Measurements from ENCODE around the gene ZDHHC14. TPM values are rescaled to one million over a fixed set of nuclear protein-coding genes. Genes with fewer than 3 reads are reported as not detected.

The ZDHHC14 gene
- total and polyA plus RNA-seq, 2 of the 8 experiments (the other 6 are each of a cell fraction or from before 2014, with no cell fraction given): 2.9 to 5.3 TPM

DNA sequence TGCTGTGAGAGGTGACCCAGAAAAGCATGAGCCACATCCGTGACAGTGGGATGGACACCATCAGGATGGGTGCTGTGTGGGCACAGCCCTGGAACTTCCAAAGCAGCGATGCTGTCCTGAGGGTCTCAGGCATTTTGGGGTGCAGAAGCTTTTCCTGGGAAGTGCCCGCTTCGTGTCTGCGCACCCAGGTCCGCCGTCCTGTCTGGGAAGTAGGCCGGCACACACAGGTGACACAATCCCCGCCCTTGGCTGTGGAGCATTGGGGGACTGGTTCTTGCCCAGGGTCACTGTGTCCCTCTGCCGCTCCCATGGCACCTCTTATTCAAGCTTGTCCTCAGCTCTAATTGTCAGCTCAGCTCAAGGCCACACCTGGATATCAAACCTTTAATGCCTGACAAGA, 112.6 kb downstream of the ZDHHC14 start:
- no peaks in the 10 kb centered on the region for H4K20me1 ChIP-seq (replicated peaks in 1 of 2; ENCODE audit: control insufficient read depth in 1 of 2, insufficient read depth in 2 of 2, low read length in 2 of 2)
- H3K27me3 ChIP-seq (replicated peaks in 1 of 4; ENCODE audit: control insufficient read depth in 3 of 4, extremely low read depth in 1 of 4, insufficient read depth in 3 of 4, low read length in 3 of 4): no peaks in the 10 kb centered on the region
- H3K79me1 ChIP-seq (ENCODE audit: low read depth, low read length): no peaks in the 10 kb centered on the region
- POLR2A ChIA-PET (ENCODE audit: partially characterized antibody): no interaction called here
- no peak overlapping the region for H3K4me3 ChIP-seq (ENCODE audit: extremely low read depth in 1 of 4, insufficient read depth in 2 of 4, low read depth in 3 of 4, low read length in 4 of 4)
- DNase-seq (ENCODE audit: low read depth in 1 of 2, low spot score in 2 of 2): no peak
- H3K4ac ChIP-seq (replicated peaks; ENCODE audit: insufficient read length, low read depth, low read length): no peak overlapping the region
- 93% methylated on average over 10 of the region's 10 CpGs; no CpG with 5 or more reads in 1 of the 2 experiments for WGBS, 2 experiments (ENCODE audit: extremely low coverage in 1 of 2, insufficient coverage in 1 of 2, insufficient read length in 1 of 2, insufficient replicate concordance in 2 of 2, low coverage in 1 of 2, low lambda C conversion rate in 2 of 2, missing lambda C conversion rate in 1 of 2)
- no peak for FAIRE-seq
- H2BK20ac ChIP-seq (ENCODE audit: low read length): no peak overlapping the region
- peaks cover 0 to 12% (median 4%) of the 10 kb centered on the region in 4 experiments; a peak in 6 of 7 replicates for H3K4me1 ChIP-seq (replicated peaks in 1 of 4; ENCODE audit: control insufficient read depth in 3 of 4, insufficient read depth in 4 of 4, low read length in 3 of 4)
- CTCF ChIA-PET (ENCODE audit: partially characterized antibody): interaction anchor here (1.1 kb wide), 1 partner anchor 118 kb away, joined by 3 read pairs; no protein-coding TSS in a partner anchor
- H2BK5ac ChIP-seq (ENCODE audit: low read depth, low read length): no peak overlapping the region
- H4K91ac ChIP-seq (replicated peaks; ENCODE audit: insufficient read length, low read length): no peak overlapping the region
- no peaks in the 10 kb centered on the region; a peak in 1 of 8 replicates for H3K36me3 ChIP-seq (ENCODE audit: control insufficient read depth in 2 of 4, insufficient read depth in 4 of 4, low read length in 3 of 4)
- H3K27ac ChIP-seq (ENCODE audit: low read depth, low read length): no peak overlapping the region
- H3K79me2 ChIP-seq (ENCODE audit: control insufficient read depth in 1 of 2, insufficient read depth in 2 of 2, low read length in 2 of 2): no peaks in the 10 kb centered on the region
- no peak overlapping the region for H3K23ac ChIP-seq (ENCODE audit: insufficient read length)
- no peak overlapping the region for H2AFZ ChIP-seq (ENCODE audit: low read length)
- H2BK12ac ChIP-seq (ENCODE audit: low read depth, low read length): 0 out of 2 replicates have a peak overlapping the region, but pooled peaks have one; percentile 17
- peak overlapping the region; percentile 31; the same call in 1 of the 2 replicates for H2BK15ac ChIP-seq (ENCODE audit: low read length)
- no peak overlapping the region for H2BK120ac ChIP-seq (replicated peaks; ENCODE audit: low read depth, low read length)
- H2AK5ac ChIP-seq (ENCODE audit: low read depth, low read length): no peak overlapping the region
- H4K8ac ChIP-seq (ENCODE audit: extremely low read depth, insufficient read depth, low read length): no peak overlapping the region
- H3K4me2 ChIP-seq (ENCODE audit: insufficient read depth in 1 of 2, low read depth in 2 of 2, low read length in 2 of 2): no peak overlapping the region
- no peak overlapping the region for H3K56ac ChIP-seq (replicated peaks; ENCODE audit: insufficient read length, low read depth, low read length)
- no peak overlapping the region for H3K9ac ChIP-seq (replicated peaks in 1 of 4; ENCODE audit: extremely low read depth in 1 of 4, low read depth in 3 of 4, low read length in 3 of 4)
- H3K9me3 ChIP-seq (ENCODE audit: insufficient read depth in 2 of 2, low read depth in 1 of 2, low read length in 1 of 2): no peaks in the 10 kb centered on the region
- H4K5ac ChIP-seq (ENCODE audit: insufficient read length, low read depth, low read length): no peak overlapping the region
- H3K23me2 ChIP-seq (ENCODE audit: low read depth, low read length): no peaks in the 10 kb centered on the region
- H3K18ac ChIP-seq (ENCODE audit: extremely low read depth, low read length): no peak overlapping the region
- H3K14ac ChIP-seq (ENCODE audit: insufficient read length): no peak overlapping the region
- TF ChIP-seq ASH2L (IDR thresholded peaks at IDR 0.05; ENCODE audit: low read length) (no peak), POU5F1 (IDR thresholded peaks at IDR 0.05; ENCODE audit: low read depth, low read length) (no peak), RXRA (IDR thresholded peaks at IDR 0.05; ENCODE audit: insufficient read depth, low read depth, low read length) (no peak), TAF1 (IDR thresholded peaks at IDR 0.05; ENCODE audit: low read depth, low read length) (no peak), TBP (IDR thresholded peaks at IDR 0.05; ENCODE audit: low read depth, low read length) (no peak)
